Activated T-helper 17 cell treated with anti-CD3 and anti-CD28 coated beads, Interleukin-2, amount 50 U/mL, for 72 hours (primary cell): ENCODE measurements around the gene EPC2. TPM values are rescaled to one million over a fixed set of nuclear protein-coding genes. Genes with fewer than 3 reads are reported as not detected.
A peak's percentile ranks its signal among the peaks of the same experiment; 100 is the strongest.

ENCODE experiments used
- ATAC-seq: fragments of 150-1000 bp; cut with Tn5 transposase; replicated peaks from 2 replicates; pipeline ENCODE4 v1.10.0; 2021; ENCODE audit warnings: mild to moderate bottlenecking, moderate library complexity
- H3K27ac Mint-ChIP-seq: one replicate; pipeline ENCODE4 v1.8.0; 2022; ENCODE audit warnings: mixed read lengths
- H3K27me3 Mint-ChIP-seq: one replicate; pipeline ENCODE4 v1.8.0; 2022; ENCODE audit warnings: mixed read lengths
- H3K36me3 Mint-ChIP-seq: one replicate; pipeline ENCODE4 v1.8.0; 2022; ENCODE audit warnings: low read depth, mild to moderate bottlenecking, mixed read lengths
- H3K4me1 Mint-ChIP-seq: one replicate; pipeline ENCODE4 v1.8.0; 2022; ENCODE audit warnings: mixed read lengths
- H3K4me3 Mint-ChIP-seq: one replicate; pipeline ENCODE4 v1.8.0; 2022; ENCODE audit warnings: mild to moderate bottlenecking, mixed read lengths
- H3K9me3 Mint-ChIP-seq: one replicate; pipeline ENCODE4 v1.8.0; 2022; ENCODE audit warnings: mixed read lengths
- total RNA-seq, 2 donors: library from RNA; stranded (reverse); gene quantifications; one replicate each; pipeline ENCODE4 v1.2.3, GENCODE V29; 2022

EPC2 gene
- total RNA-seq, 2 donors from 2014 or later, result 22.5 to 25.7 TPM

GRCh38 chr2:148718039-148718438 is 73.5 kb downstream of the EPC2 start:
- H3K4me1 Mint-ChIP-seq, result peaks cover 69% of the 10 kb centered on the region
- H3K27me3 Mint-ChIP-seq, result no peaks in the 10 kb centered on the region
- H3K27ac Mint-ChIP-seq, result no peak overlapping the region
- no peaks in the 10 kb centered on the region for H3K9me3 Mint-ChIP-seq
- no peak for ATAC-seq
- no peak overlapping the region for H3K4me3 Mint-ChIP-seq
- peaks cover 25% of the 10 kb centered on the region for H3K36me3 Mint-ChIP-seq

GRCh38 chr2:148719195-148719749 is 74.7 kb downstream of the EPC2 start:
- Mint-ChIP-seq H3K27me3 (no peaks in the 10 kb centered on the region), H3K36me3 (peaks cover 25% of the 10 kb centered on the region), H3K4me1 (peaks cover 65% of the 10 kb centered on the region), H3K4me3 (peak overlapping the region; percentile 4), H3K9me3 (no peaks in the 10 kb centered on the region), H3K27ac (peak overlapping the region; percentile 15)
- ATAC-seq, result no peak

GRCh38 chr2:148719941-148720436 is 75.4 kb downstream of the EPC2 start:
- H3K27me3 Mint-ChIP-seq, result no peaks in the 10 kb centered on the region
- ATAC-seq, result no peak
- peaks cover 70% of the 10 kb centered on the region for H3K4me1 Mint-ChIP-seq
- peaks cover 25% of the 10 kb centered on the region for H3K36me3 Mint-ChIP-seq
- no peaks in the 10 kb centered on the region for H3K9me3 Mint-ChIP-seq
- peak overlapping the region; percentile 15 for H3K27ac Mint-ChIP-seq
- H3K4me3 Mint-ChIP-seq, result peak overlapping the region; percentile 19

- Mint-ChIP-seq H3K36me3 (peaks cover 19% of the 10 kb centered on the region), H3K27me3 (no peaks in the 10 kb centered on the region), H3K4me3 (peak overlapping the region; percentile 19), H3K27ac (peak overlapping the region; percentile 46), H3K9me3 (no peaks in the 10 kb centered on the region), H3K4me1 (peaks cover 71% of the 10 kb centered on the region)
- peak; percentile 72 for ATAC-seq
Measured at GRCh38 chr2:148720501-148721001, 76.0 kb downstream of the EPC2 start.

- H3K9me3 Mint-ChIP-seq, result peaks cover 3% of the 10 kb centered on the region
- peak overlapping the region; percentile 46 for H3K27ac Mint-ChIP-seq
- no peak overlapping the region for H3K4me3 Mint-ChIP-seq
- no peaks in the 10 kb centered on the region for H3K27me3 Mint-ChIP-seq
- H3K36me3 Mint-ChIP-seq, result peaks cover 18% of the 10 kb centered on the region
- peaks cover 70% of the 10 kb centered on the region for H3K4me1 Mint-ChIP-seq
- no peak for ATAC-seq
Measured at GRCh38 chr2:148721520-148721931, 77.0 kb downstream of the EPC2 start.

GRCh38 chr2:148721991-148722777 is 77.6 kb downstream of the EPC2 start:
- Mint-ChIP-seq H3K27me3 (no peaks in the 10 kb centered on the region), H3K4me3 (no peak overlapping the region), H3K4me1 (peaks cover 64% of the 10 kb centered on the region), H3K27ac (peak overlapping the region; percentile 46), H3K36me3 (peaks cover 25% of the 10 kb centered on the region), H3K9me3 (peaks cover 3% of the 10 kb centered on the region)
- ATAC-seq, result no peak

- Mint-ChIP-seq H3K4me1 (peaks cover 39% of the 10 kb centered on the region), H3K9me3 (peaks cover 3% of the 10 kb centered on the region), H3K36me3 (peaks cover 25% of the 10 kb centered on the region), H3K27ac (no peak overlapping the region), H3K27me3 (no peaks in the 10 kb centered on the region), H3K4me3 (peak overlapping the region; percentile 56)
- ATAC-seq, result no peak
Measured at GRCh38 chr2:148725564-148725963, 81.0 kb downstream of the EPC2 start.

GRCh38 chr2:148726228-148726627 is 81.7 kb downstream of the EPC2 start:
- peak; percentile 85 for ATAC-seq
- H3K4me3 Mint-ChIP-seq, result peak overlapping the region; percentile 56
- peaks cover 3% of the 10 kb centered on the region for H3K9me3 Mint-ChIP-seq
- peak overlapping the region; percentile 17 for H3K27ac Mint-ChIP-seq
- H3K27me3 Mint-ChIP-seq, result no peaks in the 10 kb centered on the region
- peaks cover 24% of the 10 kb centered on the region for H3K36me3 Mint-ChIP-seq
- H3K4me1 Mint-ChIP-seq, result peaks cover 40% of the 10 kb centered on the region

GRCh38 chr2:148730085-148730484 is 85.5 kb downstream of the EPC2 start:
- ATAC-seq, result no peak
- H3K9me3 Mint-ChIP-seq, result peaks cover 3% of the 10 kb centered on the region
- H3K27me3 Mint-ChIP-seq, result no peaks in the 10 kb centered on the region
- no peak overlapping the region for H3K4me3 Mint-ChIP-seq
- H3K36me3 Mint-ChIP-seq, result peaks cover 16% of the 10 kb centered on the region
- H3K4me1 Mint-ChIP-seq, result peaks cover 26% of the 10 kb centered on the region
- H3K27ac Mint-ChIP-seq, result no peak overlapping the region

GRCh38 chr2:148737742-148738141 is 93.2 kb downstream of the EPC2 start:
- no peak overlapping the region for H3K4me3 Mint-ChIP-seq
- H3K27ac Mint-ChIP-seq, result no peak overlapping the region
- H3K4me1 Mint-ChIP-seq, result peaks cover 19% of the 10 kb centered on the region
- no peaks in the 10 kb centered on the region for H3K9me3 Mint-ChIP-seq
- peaks cover 7% of the 10 kb centered on the region for H3K36me3 Mint-ChIP-seq
- no peaks in the 10 kb centered on the region for H3K27me3 Mint-ChIP-seq
- ATAC-seq, result no peak

- ATAC-seq, result no peak
- no peak overlapping the region for H3K4me3 Mint-ChIP-seq
- H3K4me1 Mint-ChIP-seq, result peaks cover 23% of the 10 kb centered on the region
- no peaks in the 10 kb centered on the region for H3K9me3 Mint-ChIP-seq
- no peaks in the 10 kb centered on the region for H3K27me3 Mint-ChIP-seq
- H3K27ac Mint-ChIP-seq, result no peak overlapping the region
- peaks cover 15% of the 10 kb centered on the region for H3K36me3 Mint-ChIP-seq
Measured at GRCh38 chr2:148739454-148740105, 95.0 kb downstream of the EPC2 start.

GRCh38 chr2:148742373-148742772 is 97.8 kb downstream of the EPC2 start:
- ATAC-seq, result no peak
- peak overlapping the region; percentile 40 for H3K27ac Mint-ChIP-seq
- H3K4me1 Mint-ChIP-seq, result peaks cover 28% of the 10 kb centered on the region
- no peaks in the 10 kb centered on the region for H3K27me3 Mint-ChIP-seq
- H3K4me3 Mint-ChIP-seq, result no peak overlapping the region
- peaks cover 35% of the 10 kb centered on the region for H3K36me3 Mint-ChIP-seq
- H3K9me3 Mint-ChIP-seq, result no peaks in the 10 kb centered on the region

GRCh38 chr2:148745151-148745851 is 100.8 kb downstream of the EPC2 start:
- peaks cover 33% of the 10 kb centered on the region for H3K4me1 Mint-ChIP-seq
- no peaks in the 10 kb centered on the region for H3K9me3 Mint-ChIP-seq
- H3K27me3 Mint-ChIP-seq, result no peaks in the 10 kb centered on the region
- H3K4me3 Mint-ChIP-seq, result no peak overlapping the region
- H3K36me3 Mint-ChIP-seq, result peaks cover 61% of the 10 kb centered on the region
- ATAC-seq, result peak; percentile 59
- no peak overlapping the region for H3K27ac Mint-ChIP-seq

GRCh38 chr2:148746973-148747372 is 102.4 kb downstream of the EPC2 start:
- peaks cover 64% of the 10 kb centered on the region for H3K36me3 Mint-ChIP-seq
- H3K4me1 Mint-ChIP-seq, result peaks cover 30% of the 10 kb centered on the region
- no peak for ATAC-seq
- H3K4me3 Mint-ChIP-seq, result no peak overlapping the region
- H3K27me3 Mint-ChIP-seq, result no peaks in the 10 kb centered on the region
- H3K27ac Mint-ChIP-seq, result no peak overlapping the region
- H3K9me3 Mint-ChIP-seq, result no peaks in the 10 kb centered on the region
